ENCODE data around the gene CRACR2B.

GRCh38 chr11:854601-855329 lies 27.0 kb downstream of the CRACR2B start:
- TF ChIP-seq REST (IDR thresholded peaks at IDR 0.05; ENCODE audit: insufficient read depth in 1 of 2, low read depth in 2 of 2, low read length in 2 of 2): no peak
- TF ChIP-seq TAF1 (IDR thresholded peaks at IDR 0.05; ENCODE audit: borderline replicate concordance, insufficient read depth, low read length): no peak

Data from PFSK-1 (cell line).